Esophagus (tissue), 2 donors: Measurements from ENCODE around the gene ASF1B. TPM values are rescaled to one million over a fixed set of nuclear protein-coding genes. Genes with fewer than 3 reads are reported as not detected.

Experiments
- H3K27ac ChIP-seq, 2 donors: one replicate each; pipeline ENCODE4 v1.5.1; 2013; ENCODE audit warnings: low read depth in 2 of 2, mild to moderate bottlenecking in 2 of 2, inconsistent platforms in 1 of 2, low read length in 1 of 2, moderate library complexity in 1 of 2
- H3K27me3 ChIP-seq, 2 donors: one replicate each; pipeline ENCODE4 v1.6.1; 2013; ENCODE audit warnings: low read length in 2 of 2, control low read depth in 1 of 2, mild to moderate bottlenecking in 1 of 2; ENCODE audit not compliant: insufficient read depth in 2 of 2, control insufficient read depth in 1 of 2
- H3K36me3 ChIP-seq, 2 donors: one replicate each; pipeline ENCODE4 v1.6.1; 2013; ENCODE audit warnings: low read length in 1 of 2; ENCODE audit not compliant: control insufficient read depth in 2 of 2, insufficient read depth in 2 of 2
- H3K4me1 ChIP-seq, 2 donors: one replicate each; pipeline ENCODE4 v1.6.1; 2013; ENCODE audit warnings: low read length in 1 of 2; ENCODE audit not compliant: control insufficient read depth in 2 of 2, insufficient read depth in 2 of 2
- H3K4me3 ChIP-seq, 2 donors: one replicate each; pipeline ENCODE4 v1.5.1; 2013; ENCODE audit warnings: low read length in 2 of 2, mild to moderate bottlenecking in 2 of 2, low read depth in 1 of 2, moderate library complexity in 1 of 2
- H3K9me3 ChIP-seq, 2 donors: one replicate each; pipeline ENCODE4 v1.6.1; 2013; ENCODE audit warnings: mild to moderate bottlenecking in 2 of 2, low read depth in 1 of 2, low read length in 1 of 2, moderate library complexity in 1 of 2; ENCODE audit not compliant: control insufficient read depth in 2 of 2, insufficient read depth in 1 of 2
- WGBS, 2 donors: extraction: QIAGEN DNeasy Blood & Tissue Kit; methylation state at CpG; one replicate each; pipeline ENCODE4 v1.1.7; 2013; 5-methylcytosine and 5-hydroxymethylcytosine counted together
- polyA plus RNA-seq, 2 donors: library from polyadenylated mRNA; stranded (reverse); fragments of 200-250 nt; gene quantifications; one replicate each; pipeline ENCODE4 v1.2.3, GENCODE V29; 2013
- donor health status: healthy with polysubstance abuse.
- donor health status: Bipolar disorder and iron deficiency.

ASF1B gene
- polyA plus RNA-seq, 2 donors, result 9.1 to 14.6 TPM

DNA sequence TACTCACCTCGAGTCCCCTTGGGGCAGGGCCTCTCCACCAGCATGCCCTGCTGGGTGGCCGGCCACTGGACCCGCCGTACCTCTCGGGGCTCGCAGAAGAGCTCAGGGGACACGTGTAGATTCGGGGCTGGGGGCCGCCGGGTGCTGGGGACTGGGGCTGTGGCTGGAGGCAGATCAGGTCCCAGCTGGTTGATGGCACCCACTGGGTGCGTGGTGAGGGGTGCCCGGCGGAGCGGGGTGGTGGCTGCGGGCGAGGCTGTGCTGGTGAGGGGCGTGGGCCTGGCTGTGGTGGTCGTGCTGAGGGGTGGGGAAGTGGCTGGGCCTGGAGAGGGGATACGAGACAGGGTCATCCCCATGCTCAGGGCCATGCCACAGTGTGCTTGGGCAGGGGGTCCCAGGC lies 24.9 kb upstream of the ASF1B start:
- no peaks in the 10 kb centered on the region for H3K4me1 ChIP-seq

DNA sequence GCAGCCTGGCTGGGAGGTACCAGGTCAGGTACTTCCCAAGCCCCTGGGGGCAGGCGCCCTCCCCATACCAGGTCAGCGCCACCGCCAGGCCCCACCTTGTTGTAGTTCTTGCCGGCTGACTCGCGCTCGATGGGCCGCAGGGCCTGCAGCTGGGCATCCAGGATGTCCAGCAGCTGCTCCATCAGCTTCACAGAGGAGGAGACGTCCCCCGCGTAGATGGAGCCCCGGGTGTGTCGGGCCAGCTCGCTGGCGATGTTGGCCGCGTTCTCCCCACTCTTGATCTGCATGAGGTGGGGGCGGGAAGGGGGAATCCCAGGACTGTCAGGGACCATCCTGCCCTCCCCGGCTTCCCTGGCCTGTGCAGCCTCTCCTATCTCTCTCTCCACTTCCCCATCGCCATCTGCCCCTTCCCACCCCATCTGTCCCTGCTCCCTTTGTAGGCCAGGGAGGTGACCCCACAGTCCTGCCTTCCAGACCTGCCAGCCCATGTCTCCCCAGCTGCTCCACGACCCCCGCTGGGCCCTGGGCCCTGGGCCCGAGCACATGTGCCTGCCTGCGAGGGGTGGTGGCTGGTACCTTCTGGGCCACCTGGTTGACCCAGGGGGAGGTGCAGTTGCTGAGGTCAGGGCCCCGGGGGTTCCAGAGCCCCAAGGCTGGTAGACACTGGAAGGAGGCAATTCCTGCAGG lies 23.8 kb upstream of the ASF1B start:
- peaks cover 7 to 36% of the 10 kb centered on the region in 2 donors for H3K36me3 ChIP-seq
- no peaks in the 10 kb centered on the region for H3K4me1 ChIP-seq
- H3K9me3 ChIP-seq, result peaks cover 0 to 2% of the 10 kb centered on the region in 2 donors
- H3K27ac ChIP-seq, result no peak overlapping the region
- 83 to 84% methylated on average over 24 to 25 of the region's 25 CpGs for WGBS, 2 donors
- H3K27me3 ChIP-seq, result no peaks in the 10 kb centered on the region
- H3K4me3 ChIP-seq, result no peak overlapping the region

More for the DNA sequence above, 24.9 kb upstream of the ASF1B start:
- H3K27me3 ChIP-seq, result no peaks in the 10 kb centered on the region
- 91 to 94% methylated on average over 17 to 19 of the region's 19 CpGs for WGBS, 2 donors
- no peak overlapping the region for H3K4me3 ChIP-seq
- peaks cover 7 to 30% of the 10 kb centered on the region in 2 donors for H3K36me3 ChIP-seq
- H3K9me3 ChIP-seq, result no peaks in the 10 kb centered on the region
- H3K27ac ChIP-seq, result no peak overlapping the region

DNA sequence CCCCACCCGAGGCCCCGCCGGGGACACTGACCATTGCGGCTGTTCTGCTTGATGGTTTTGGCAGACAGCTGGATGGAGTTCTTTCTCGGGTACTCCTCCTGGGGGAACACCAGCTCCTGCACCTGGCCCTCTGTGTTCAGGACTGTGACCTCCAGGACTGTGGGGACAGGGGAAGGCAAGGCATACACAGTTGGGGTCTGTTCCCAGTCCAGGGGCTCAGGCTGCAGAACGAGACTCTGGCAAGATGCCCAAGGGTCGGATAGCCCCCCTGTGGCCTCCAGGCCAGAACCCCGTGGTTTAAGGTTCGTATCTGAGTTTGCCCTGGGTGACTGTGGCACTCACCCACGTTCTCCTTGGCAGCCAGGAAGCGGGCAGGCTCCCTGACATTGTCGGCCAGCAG lies 22.7 kb upstream of the ASF1B start:
- Histone ChIP-seq H3K27ac (no peak overlapping the region), H3K27me3 (no peaks in the 10 kb centered on the region), H3K9me3 (peaks cover 0 to 2% of the 10 kb centered on the region in 2 donors), H3K4me3 (no peak overlapping the region), H3K36me3 (peaks cover 7 to 39% of the 10 kb centered on the region in 2 donors), H3K4me1 (no peaks in the 10 kb centered on the region)
- WGBS, 2 donors, result 62 to 69% methylated on average over 12 of the region's 12 CpGs

DNA sequence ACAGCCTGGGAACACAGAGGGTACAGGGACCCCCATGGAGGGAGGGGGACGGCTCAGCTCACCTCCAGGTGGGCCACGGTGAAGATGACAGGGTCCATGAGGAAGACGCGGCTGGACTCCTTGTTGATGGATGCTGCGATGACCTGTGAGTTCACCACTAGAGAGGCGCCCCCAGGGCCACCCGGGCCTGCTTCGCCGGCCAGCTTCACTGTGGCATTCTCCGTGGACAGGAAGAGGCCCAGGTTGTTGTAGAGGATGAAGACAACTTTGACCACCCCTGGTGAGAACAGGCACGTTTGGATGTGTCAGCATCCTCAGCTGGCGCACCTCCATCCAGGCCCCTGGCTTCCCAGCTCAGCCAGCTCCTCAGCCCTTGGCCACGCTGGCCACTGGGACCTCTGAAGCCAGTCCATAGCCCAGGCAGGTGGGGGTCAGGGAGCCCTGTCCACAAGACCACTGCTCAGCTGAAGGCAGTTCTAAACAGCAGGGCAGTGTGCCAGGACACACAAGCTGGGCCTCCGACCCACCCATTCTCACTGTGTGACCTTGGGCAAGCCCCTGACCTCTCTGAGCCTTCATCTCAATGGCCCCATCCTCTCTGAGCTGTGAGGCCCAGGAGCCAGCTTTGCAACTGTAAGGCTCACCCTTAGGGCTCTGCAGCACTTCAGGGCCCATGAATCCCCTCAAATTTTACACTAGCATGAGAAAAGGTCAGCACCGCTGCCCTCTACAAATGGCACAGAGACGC lies 22.1 kb upstream of the ASF1B start:
- Histone ChIP-seq H3K27ac (no peak overlapping the region), H3K9me3 (peaks cover 0 to 2% of the 10 kb centered on the region in 2 donors), H3K27me3 (no peaks in the 10 kb centered on the region), H3K4me3 (no peak overlapping the region), H3K36me3 (peaks cover 7 to 39% of the 10 kb centered on the region in 2 donors), H3K4me1 (no peaks in the 10 kb centered on the region)
- 89% methylated on average over 16 of the region's 16 CpGs for WGBS, 2 donors

DNA sequence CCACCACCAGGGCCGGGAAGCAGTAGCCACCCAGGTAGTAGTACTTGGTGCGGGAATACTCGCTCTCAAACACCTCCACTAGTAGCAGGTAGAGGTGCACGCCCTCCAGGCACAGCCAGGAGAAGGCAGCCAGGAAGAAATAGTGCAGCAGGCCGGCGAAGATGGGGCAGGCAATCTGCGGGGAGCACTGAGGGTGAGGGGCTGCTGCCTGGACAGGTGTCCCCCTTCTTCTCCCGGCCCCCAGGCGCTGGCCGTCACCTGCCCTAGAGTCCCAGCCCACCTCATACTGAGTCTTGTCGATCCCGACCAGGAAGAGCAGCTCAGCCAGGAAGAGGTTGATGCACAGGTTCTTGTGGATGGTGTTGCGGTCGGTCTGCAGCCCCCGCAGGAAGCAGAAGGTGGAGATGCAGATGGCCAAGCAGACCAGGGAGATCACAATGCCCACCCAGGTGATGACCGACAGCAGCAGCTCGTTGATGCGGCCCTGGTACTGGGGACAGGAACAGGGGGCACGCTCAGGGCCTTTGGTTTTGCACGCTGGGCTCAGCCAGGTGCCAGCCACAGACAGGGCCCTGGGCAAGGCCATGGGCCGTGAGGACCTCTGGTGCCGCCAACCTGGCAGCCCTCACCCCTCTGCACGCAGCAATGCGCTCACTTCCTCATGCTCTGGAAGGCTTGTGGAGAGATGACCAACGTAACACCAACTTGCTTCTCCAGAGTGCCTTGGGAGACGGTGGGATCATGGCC lies 20.8 kb upstream of the ASF1B start:
- H3K9me3 ChIP-seq, result peaks cover 0 to 2% of the 10 kb centered on the region in 2 donors
- no peak overlapping the region for H3K4me3 ChIP-seq
- 91 to 92% methylated on average over 26 of the region's 26 CpGs for WGBS, 2 donors
- peaks cover 7 to 33% of the 10 kb centered on the region in 2 donors for H3K36me3 ChIP-seq
- no peaks in the 10 kb centered on the region for H3K27me3 ChIP-seq
- no peak overlapping the region for H3K27ac ChIP-seq
- no peaks in the 10 kb centered on the region for H3K4me1 ChIP-seq

DNA sequence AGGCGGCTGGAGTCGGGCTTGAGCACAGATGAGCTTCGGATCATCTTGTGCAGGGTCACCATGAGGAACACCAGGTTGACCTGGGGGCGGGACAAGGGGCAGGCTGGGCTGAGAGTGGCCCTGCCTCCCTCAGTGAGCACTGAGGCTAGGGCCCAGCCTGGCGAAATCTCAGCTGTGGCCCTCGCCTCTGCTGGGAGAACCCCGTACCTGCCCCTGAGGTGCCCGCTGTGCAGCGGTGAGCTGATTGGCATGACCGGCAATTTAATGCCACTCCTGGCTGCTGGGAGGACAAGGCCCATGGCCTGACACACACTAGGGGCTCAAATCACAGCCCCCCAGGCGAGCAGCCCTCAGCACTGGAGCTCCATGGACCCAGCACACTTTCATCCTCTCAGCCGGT lies 19.7 kb upstream of the ASF1B start:
- no peak overlapping the region for H3K27ac ChIP-seq
- no peak overlapping the region for H3K4me3 ChIP-seq
- no peaks in the 10 kb centered on the region for H3K4me1 ChIP-seq
- H3K36me3 ChIP-seq, result peaks cover 7 to 36% of the 10 kb centered on the region in 2 donors
- no peaks in the 10 kb centered on the region for H3K27me3 ChIP-seq
- H3K9me3 ChIP-seq, result peaks cover 0 to 2% of the 10 kb centered on the region in 2 donors
- WGBS, 2 donors, result 92 to 93% methylated on average over 11 to 12 of the region's 12 CpGs

DNA sequence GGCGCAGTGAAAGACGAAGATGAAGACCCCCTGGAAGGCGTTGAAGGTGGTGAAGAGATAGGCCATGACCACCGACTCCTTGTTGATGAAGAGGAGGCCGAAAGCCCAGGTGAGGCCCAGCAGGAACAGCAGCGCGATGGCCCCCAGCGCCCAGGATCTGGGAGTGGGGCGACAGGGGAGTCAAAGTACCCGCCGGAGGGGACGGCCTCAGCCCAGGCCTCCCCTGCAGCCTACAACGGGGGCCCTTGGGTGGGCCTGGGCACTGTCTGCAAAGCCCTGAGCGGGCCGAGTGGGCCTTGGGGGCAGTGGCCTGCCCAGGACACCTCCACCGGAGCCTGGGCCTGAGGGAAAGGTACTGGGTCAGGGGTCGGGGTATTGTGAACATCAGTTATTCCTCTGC lies 19.0 kb upstream of the ASF1B start:
- Histone ChIP-seq H3K9me3 (peaks cover 0 to 2% of the 10 kb centered on the region in 2 donors), H3K36me3 (peaks cover 7 to 36% of the 10 kb centered on the region in 2 donors), H3K27me3 (no peaks in the 10 kb centered on the region), H3K27ac (no peak overlapping the region), H3K4me3 (no peak overlapping the region), H3K4me1 (peaks cover 0 to 1% of the 10 kb centered on the region in 2 donors)
- WGBS, 2 donors, result 97 to 98% methylated on average over 17 of the region's 17 CpGs

DNA sequence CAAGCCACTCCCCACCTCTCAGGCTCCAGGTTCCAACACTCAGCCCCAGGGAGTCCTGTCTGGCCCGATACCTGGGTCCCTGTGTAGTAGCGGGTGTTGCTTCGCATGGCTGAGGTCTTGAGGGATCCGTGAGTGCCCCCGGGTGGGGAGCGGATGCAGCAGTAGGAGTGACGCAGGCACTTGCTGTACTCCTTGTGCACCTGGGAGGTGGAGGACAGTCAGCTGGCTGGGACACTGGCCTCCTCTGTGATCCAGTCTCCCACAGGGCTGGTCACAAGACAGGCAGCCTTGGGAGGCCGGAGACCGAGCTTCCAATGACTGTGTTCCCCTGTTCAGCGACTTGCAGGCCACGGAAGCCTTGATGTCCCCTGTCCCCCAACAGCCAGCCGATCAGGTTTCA lies 16.3 kb upstream of the ASF1B start:
- no peaks in the 10 kb centered on the region for H3K27me3 ChIP-seq
- no peak overlapping the region for H3K4me3 ChIP-seq
- peaks cover 0 to 2% of the 10 kb centered on the region in 2 donors for H3K9me3 ChIP-seq
- peaks cover 7 to 26% of the 10 kb centered on the region in 2 donors for H3K36me3 ChIP-seq
- 92 to 95% methylated on average over 12 of the region's 12 CpGs for WGBS, 2 donors
- no peak overlapping the region for H3K27ac ChIP-seq
- peaks cover 0 to 18% of the 10 kb centered on the region in 2 donors for H3K4me1 ChIP-seq

DNA sequence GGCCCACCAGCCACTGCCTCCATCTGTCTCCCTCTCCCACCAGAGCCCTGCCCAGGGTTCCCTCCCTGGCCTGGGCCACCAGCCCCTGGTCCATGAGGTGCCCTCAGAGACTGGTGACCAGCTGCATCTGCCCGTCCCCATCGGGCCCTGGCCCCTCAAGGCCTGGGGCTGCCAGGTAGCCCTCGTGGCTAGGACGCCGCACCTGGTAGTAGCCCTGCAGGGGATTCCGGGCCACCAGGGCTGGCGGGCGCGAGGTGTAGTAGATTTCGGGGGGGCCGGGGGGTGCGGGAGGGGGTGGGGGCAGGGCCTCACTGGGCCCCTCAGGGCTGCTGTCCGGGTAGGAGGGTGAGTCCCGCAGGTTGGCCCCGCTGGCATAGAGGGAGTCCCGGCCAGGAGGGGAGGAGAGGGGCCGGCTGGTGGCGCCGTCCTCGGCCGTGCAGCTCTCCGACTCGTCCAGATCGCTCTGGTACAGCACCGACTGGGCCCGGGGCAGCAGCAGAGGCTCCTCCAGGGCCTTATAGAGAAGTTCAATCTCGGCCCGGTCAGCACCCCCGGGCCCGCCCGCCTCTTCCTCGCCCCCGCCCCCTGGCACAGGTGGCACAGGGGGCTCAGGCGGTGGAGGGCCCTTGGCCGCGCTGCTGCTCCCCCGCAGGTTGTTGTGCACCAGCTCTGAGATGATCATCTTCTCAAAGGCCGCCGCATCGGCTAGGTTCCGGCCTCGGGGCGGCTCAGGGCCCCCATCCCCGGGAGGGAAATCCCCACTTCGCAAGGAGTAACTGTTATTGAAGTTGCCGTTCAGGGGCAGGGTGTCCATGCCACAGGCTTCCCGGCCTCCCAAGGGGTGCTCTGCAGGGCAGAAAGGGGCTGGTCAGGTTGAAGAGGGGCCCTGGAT lies 14.6 kb upstream of the ASF1B start:
- H3K4me3 ChIP-seq, result no peak overlapping the region
- peaks cover 0 to 2% of the 10 kb centered on the region in 2 donors for H3K9me3 ChIP-seq
- peaks cover 0 to 18% of the 10 kb centered on the region in 2 donors for H3K4me1 ChIP-seq
- no peaks in the 10 kb centered on the region for H3K27me3 ChIP-seq
- WGBS, 2 donors, result 90 to 93% methylated on average over 42 to 47 of the region's 47 CpGs
- H3K27ac ChIP-seq, result no peak overlapping the region
- peaks cover 0 to 12% of the 10 kb centered on the region in 2 donors for H3K36me3 ChIP-seq
